GM20000 (cell line): ENCODE results near the gene CHPF.

ENCODE experiments used
- DNase-seq: peaks from one replicate; pipeline ENCODE4 v3.0.0; 2012; ENCODE audit warnings: low spot score
- TF ChIP-seq, protein P1 (sequence below): IDR thresholded peaks from 2 replicates; pipeline ENCODE4 v1.5.1; 2012; ENCODE audit warnings: mild to moderate bottlenecking, control low read depth; ENCODE audit errors: extremely low read depth, missing control alignments

The CHPF gene

DNA sequence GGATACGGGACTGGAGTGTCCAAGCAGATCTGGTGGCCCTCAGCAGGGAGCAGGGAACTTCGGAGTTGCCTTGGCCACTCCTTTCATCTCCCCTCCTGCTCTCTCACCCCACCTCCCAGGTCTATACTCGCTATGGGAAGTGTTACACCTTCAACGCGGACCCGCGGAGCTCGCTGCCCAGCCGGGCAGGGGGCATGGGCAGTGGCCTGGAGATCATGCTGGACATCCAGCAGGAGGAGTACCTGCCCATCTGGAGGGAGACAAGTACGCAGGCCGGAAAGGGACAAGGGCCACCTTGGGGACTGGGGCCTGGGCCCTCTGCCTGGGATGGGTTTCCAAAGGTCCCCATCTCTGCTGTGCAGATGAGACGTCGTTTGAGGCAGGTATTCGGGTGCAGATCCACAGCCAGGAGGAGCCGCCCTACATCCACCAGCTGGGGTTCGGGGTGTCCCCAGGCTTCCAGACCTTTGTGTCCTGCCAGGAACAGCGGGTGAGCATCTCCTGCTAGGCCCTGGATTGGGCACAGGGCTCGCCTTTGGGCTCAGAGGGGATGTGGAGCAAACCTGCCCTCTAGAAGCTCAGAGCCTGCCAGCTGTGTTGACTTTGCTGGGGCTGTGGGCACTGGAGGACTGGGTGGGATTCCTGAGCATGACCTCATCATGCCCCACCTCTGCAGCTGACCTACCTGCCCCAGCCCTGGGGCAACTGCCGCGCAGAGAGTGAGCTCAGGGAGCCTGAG is 11.8 kb downstream of the CHPF start:
- no peak for DNase-seq
- TF ChIP-seq, protein P1, sequence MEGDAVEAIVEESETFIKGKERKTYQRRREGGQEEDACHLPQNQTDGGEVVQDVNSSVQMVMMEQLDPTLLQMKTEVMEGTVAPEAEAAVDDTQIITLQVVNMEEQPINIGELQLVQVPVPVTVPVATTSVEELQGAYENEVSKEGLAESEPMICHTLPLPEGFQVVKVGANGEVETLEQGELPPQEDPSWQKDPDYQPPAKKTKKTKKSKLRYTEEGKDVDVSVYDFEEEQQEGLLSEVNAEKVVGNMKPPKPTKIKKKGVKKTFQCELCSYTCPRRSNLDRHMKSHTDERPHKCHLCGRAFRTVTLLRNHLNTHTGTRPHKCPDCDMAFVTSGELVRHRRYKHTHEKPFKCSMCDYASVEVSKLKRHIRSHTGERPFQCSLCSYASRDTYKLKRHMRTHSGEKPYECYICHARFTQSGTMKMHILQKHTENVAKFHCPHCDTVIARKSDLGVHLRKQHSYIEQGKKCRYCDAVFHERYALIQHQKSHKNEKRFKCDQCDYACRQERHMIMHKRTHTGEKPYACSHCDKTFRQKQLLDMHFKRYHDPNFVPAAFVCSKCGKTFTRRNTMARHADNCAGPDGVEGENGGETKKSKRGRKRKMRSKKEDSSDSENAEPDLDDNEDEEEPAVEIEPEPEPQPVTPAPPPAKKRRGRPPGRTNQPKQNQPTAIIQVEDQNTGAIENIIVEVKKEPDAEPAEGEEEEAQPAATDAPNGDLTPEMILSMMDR = no peak

DNA sequence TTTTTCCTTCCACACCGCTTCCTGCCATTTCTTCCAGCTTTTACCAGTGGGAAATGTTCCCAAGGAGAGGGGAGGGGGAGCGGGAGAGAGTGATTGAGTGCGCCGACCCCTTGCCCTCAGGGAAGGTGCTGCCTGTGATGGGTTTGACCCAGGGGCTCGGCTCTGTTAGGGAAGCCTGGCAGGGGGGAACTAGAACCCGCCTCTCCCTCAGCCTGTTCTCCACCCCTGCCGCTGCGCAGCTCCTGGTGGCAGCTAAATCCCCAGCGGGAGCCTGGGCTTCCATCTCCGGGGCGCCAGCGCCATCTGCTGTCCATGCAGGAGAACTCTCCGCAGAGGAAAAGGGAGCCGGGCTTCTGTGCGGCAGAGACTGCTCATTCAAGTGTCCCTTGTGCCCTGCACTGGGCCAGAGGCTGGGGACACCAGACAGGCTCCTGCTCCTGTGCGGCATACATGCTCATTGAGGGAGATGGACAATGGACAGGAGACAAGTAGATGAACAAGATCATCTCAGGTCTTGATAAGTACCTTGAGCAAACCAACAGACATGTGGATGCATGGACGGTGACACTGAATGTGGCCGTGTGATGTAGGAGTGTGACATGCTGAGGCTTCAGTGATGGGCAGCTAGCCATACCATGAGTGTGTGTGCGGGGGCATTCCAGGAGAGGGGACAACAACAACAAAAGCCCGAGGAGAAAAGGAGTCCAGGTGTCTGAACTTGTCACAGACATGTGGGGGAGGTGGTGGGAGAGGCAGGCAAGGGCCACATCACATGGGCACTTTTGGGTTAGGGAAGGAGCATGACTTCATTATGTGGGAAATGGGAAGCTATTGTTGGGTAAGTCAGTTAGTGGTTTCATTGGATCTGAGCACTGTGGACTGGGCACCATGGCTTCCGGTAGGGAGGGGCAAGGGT is 13.3 kb downstream of the CHPF start:
- peak; percentile 93 for DNase-seq
- TF ChIP-seq, protein P1 = peak; percentile 89

DNA sequence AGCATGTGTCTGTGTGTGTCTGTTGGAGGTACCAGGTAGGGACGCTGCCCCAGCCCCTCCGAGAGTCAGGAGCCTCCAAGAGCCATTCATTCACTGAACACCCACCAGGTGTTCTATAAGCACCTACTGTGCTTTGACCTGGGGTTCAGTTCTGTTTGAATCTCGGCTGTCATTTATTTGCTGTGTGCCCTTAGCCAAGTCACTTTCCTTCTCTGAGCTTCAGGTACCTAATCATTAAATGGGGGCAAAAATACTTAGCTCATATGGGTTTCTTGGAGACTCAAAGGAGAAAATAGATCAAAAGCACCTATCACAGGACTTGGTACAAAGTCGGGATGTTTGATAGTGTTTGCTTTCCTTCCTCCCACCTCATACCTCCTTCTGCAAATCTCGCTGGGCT is 16.1 kb downstream of the CHPF start:
- no peak for DNase-seq
- TF ChIP-seq, protein P1 = no peak

DNA sequence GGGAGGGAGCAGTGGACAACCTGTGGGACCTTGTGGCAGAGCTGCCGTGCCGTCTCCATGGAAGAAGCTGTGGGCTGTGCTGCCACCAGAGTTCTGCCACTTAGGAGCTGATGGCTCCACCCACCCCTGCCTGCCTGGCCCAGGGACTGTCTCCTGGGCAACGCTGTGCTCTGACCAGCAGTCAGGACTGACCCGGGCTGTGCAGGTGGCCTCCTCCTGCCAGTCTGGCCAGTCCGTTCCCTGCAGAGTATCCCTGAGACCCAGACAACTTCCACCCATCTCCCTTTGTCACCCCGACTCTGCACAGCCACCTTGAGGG is 16.6 kb downstream of the CHPF start:
- TF ChIP-seq, protein P1 = no peak
- DNase-seq = no peak

DNA sequence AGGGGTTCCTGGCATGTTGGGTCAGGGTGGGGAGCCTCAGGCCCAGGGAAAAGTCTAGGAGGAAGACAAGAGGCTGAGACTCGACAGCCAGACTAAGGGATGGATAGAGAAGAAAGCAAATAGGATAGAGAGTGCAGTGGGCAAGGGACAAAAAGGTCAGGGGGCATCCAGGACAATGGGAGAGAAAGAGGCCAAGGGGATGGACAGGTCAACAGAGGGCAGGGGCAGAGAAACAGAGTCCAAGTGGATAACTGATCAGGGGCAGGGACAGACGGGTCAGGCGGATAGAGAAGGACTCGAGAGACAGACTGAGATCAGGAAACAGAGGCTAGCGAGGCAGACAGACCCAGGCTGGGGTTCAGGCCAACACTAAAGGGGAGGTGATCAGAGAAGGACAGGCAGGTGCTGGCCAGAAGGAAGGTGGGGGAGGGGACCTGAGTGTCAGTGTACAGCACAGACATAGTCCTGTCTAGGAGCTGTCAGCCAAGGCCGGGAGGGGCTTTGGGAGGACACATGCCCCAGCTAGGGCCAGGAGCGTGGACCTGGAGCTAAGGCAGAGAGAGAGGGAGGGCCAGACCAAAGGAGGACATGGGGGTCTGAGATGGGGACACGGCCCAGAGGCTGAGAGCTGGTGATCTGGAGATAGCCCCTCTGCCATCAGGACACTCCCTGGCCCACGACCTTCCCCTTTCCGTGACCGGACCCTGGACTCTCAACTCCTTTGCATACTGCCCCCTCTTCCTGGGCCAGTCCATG is 17.1 kb downstream of the CHPF start:
- TF ChIP-seq, protein P1 = no peak
- no peak for DNase-seq

DNA sequence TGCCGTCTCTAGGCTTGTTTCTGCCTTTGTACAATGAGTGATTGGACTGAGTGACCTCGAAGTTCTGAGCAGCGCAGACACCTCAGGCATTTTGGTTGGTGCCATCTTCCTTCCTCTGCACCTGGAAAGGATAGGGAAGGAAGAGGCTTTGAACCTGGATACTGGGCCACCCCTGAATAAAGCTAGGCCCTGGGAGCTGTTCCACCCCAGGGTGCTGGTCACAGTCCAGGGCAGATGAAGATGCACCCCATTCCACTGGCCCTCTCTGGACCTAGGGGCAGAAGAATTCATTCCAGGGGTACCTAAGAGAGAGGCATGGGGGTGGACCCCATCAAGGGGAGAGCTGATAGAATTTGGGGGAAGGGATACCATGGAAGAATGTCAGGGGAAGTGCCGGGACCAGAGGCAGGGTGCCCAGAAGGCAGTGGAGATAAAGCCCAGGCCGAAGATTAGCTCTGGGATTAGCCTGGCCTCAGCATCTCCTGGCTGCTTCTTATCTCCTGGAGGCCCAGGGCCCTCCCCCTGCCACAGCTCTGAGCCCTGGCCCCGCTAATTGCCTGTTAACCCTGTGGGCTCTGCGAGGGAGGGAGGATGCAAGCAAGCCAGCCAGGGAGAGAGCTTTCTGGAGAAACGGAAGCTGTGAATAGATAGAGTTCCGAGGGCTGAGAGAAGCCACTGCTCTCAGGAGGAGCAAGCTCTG is 17.9 kb downstream of the CHPF start:
- DNase-seq = no peak
- TF ChIP-seq, protein P1 = no peak
